BE2C (cell line): ENCODE measurements around the gene HOXD9.

Source experiments
- DNase-seq: peaks from one replicate; pipeline ENCODE4 v3.0.0-alpha.2; 2020
- H3K27me3 ChIP-seq: fragments of 250-450 bp; sonication (Bioruptor Pico); 2 replicates; pipeline ENCODE4 v1.5.1; 2020; ENCODE audit warnings: mild to moderate bottlenecking
- H3K36me3 ChIP-seq: fragments of 250-450 bp; sonication (Bioruptor Pico); 2 replicates; pipeline ENCODE4 v1.5.1; 2020; ENCODE audit warnings: mild to moderate bottlenecking
- H3K4me1 ChIP-seq: fragments of 250-450 bp; sonication (Bioruptor Pico); 2 replicates; pipeline ENCODE4 v1.5.1; 2020
- H3K4me3 ChIP-seq: 2 replicates; pipeline ENCODE4 v1.5.1; 2011; ENCODE audit warnings: low read depth, low read length
- H3K9me3 ChIP-seq: fragments of 250-450 bp; sonication (Bioruptor Pico); 2 replicates; pipeline ENCODE4 v1.5.1; 2020
- TF ChIP-seq, protein P1 (sequence below): IDR thresholded peaks from 2 replicates; pipeline ENCODE4 v1.5.1; 2012; ENCODE audit warnings: mild to moderate bottlenecking, low read depth, low read length

Gene HOXD9

DNA sequence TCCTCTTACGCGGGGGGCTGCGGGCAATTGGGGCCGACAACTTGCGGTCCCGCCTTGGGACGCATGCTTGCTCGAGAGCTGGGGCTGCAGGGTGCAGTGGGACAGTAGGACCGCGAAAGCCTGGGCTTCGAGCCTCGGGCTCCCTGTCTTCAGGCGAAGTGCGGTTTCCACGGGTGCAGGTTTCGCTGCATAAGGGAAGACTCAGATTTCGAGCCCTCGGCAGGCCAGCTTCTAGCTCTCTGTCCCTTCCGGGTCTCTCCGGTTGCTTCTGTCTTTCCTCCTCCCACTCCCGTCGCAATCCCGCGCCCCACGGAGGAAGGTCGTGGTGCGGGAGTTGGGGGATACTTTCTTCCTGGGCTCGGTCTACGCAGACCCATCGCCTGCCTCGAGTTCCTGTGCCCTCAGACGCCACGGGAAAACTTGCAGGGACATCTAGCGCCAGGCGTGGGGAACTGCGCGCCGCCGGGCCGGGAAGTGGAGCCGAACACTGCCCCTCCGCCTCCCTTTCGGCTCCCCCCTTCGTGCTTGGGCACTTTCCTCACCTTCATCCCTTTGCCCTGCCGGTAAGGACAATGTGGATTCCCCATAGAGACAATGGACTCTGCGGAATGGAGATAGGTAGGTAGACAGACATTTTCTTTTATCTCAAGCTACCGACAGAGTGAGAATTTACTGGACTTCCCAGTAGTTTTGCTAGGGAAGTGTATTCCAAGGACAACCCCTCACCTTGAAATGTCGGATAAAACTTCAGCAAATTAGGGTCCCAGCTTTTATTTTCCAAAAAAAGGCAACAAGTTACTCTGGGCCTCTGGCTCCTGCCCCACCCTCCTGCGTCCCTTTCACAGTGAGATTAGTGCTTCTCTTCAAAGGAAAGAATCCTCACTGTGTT is 34.2 kb upstream of the HOXD9 start:
- TF ChIP-seq, protein P1, sequence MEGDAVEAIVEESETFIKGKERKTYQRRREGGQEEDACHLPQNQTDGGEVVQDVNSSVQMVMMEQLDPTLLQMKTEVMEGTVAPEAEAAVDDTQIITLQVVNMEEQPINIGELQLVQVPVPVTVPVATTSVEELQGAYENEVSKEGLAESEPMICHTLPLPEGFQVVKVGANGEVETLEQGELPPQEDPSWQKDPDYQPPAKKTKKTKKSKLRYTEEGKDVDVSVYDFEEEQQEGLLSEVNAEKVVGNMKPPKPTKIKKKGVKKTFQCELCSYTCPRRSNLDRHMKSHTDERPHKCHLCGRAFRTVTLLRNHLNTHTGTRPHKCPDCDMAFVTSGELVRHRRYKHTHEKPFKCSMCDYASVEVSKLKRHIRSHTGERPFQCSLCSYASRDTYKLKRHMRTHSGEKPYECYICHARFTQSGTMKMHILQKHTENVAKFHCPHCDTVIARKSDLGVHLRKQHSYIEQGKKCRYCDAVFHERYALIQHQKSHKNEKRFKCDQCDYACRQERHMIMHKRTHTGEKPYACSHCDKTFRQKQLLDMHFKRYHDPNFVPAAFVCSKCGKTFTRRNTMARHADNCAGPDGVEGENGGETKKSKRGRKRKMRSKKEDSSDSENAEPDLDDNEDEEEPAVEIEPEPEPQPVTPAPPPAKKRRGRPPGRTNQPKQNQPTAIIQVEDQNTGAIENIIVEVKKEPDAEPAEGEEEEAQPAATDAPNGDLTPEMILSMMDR = peak; percentile 57
- Histone ChIP-seq H3K4me1 (no peaks in the 10 kb centered on the region), H3K9me3 (no peaks in the 10 kb centered on the region), H3K36me3 (no peaks in the 10 kb centered on the region), H3K4me3 (peak overlapping the region; percentile 52), H3K27me3 (peaks cover 96% of the 10 kb centered on the region)
- peak; percentile 57 for DNase-seq

DNA sequence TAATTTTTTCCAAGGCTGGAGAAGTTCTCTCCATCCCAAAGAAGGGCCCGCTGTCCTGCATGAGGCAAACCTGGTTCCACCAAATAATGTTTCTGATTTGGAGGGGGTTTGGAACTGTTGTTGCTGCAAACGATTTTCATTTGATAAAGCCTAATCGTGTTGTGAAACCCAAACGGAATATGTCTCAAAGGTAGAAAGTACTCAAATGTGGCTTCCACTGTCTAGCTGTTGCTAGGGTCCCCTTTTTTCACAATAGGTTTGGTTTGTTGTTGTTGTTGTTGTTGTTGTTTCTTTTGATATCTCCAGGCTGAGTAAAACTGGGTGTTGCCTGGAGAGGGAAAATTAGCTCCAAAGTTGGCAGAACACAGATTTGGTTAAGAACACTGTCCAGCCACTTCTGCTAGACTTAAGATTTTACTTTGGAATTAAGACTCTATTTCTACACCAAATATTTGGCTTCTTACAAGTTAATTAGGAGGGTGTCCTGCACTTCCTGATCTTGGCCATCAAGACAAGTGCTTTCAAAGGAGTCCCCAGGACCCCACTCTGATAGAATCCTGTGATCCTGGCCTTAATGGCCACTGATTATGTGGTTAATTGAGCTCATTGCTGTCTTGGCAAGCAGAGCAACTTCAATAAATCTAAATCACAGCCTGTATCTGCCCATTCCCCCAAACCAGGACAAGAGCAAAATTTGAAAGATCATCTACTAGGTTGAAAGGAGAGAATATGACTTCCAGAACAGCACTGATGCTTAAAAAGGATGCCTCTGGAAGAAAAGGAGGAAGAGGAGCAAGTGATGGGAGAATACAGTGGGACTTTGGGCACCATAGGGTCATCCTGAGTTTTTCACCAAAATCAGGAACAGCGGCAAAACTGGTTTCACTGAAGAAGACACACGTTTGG is 33.3 kb upstream of the HOXD9 start:
- H3K9me3 ChIP-seq = no peaks in the 10 kb centered on the region
- H3K4me3 ChIP-seq = no peak overlapping the region
- H3K4me1 ChIP-seq = no peaks in the 10 kb centered on the region
- TF ChIP-seq, protein P1 = no peak
- H3K27me3 ChIP-seq = peaks cover 96% of the 10 kb centered on the region
- DNase-seq = no peak
- H3K36me3 ChIP-seq = no peaks in the 10 kb centered on the region

DNA sequence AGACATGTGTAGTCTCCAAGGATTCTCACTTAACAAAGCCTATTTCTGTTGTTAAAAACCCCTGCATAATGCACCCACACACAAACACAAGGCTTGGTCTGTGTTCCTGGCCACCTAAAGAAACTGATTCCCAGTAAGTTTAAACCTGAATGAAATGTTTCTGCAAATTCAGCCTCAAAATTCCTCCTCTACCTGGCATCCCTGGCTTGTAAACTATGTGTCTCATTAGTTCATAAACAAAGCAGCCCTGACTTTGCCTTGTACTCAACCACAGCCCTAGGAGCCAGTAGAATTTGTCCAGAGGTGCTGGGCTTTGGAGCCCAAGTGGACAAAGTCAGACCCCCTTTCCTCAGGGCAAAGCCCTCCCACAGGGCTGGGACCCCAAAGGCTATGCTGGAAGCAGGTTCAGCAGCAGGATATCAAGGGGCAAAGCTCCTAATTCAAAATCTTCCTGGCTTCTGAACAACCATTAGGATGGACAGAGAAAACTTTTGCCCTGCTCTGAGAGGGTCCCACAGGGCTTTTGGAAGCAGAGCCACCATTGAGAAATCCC is 32.6 kb upstream of the HOXD9 start:
- Histone ChIP-seq H3K4me3 (no peak overlapping the region), H3K27me3 (peaks cover 98% of the 10 kb centered on the region)
- TF ChIP-seq, protein P1 = no peak

DNA sequence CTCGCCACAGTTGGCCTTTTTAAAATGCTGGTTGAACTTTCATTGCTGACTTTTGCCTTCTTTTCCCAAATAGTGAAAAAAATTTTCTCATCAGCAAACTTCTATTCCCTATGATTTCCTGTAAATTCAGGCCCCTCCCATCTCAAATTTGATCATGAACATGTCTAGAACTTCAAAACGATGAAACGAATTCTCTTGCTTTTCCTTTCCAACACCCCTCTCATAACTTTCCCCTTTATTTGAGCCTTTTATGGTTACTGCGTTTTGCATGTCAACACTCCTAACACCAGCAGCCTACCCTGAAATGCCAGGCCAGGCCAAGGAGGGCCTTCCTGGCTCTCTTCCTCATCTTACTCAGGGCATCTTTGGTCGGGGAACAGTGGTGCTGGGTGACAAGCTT is 31.7 kb upstream of the HOXD9 start:
- no peaks in the 10 kb centered on the region for H3K36me3 ChIP-seq
- TF ChIP-seq, protein P1 = no peak
- H3K4me1 ChIP-seq = peaks cover 3% of the 10 kb centered on the region; the same call in 1 of the 2 replicates
- peaks cover 96% of the 10 kb centered on the region for H3K27me3 ChIP-seq
- H3K9me3 ChIP-seq = no peaks in the 10 kb centered on the region
- H3K4me3 ChIP-seq = no peak overlapping the region
- no peak for DNase-seq

More for the DNA sequence above, 32.6 kb upstream of the HOXD9 start:
- H3K4me1 ChIP-seq = peaks cover under 1% of the 10 kb centered on the region; the same call in 1 of the 2 replicates
- no peak for DNase-seq
- H3K9me3 ChIP-seq = no peaks in the 10 kb centered on the region
- H3K36me3 ChIP-seq = no peaks in the 10 kb centered on the region

DNA sequence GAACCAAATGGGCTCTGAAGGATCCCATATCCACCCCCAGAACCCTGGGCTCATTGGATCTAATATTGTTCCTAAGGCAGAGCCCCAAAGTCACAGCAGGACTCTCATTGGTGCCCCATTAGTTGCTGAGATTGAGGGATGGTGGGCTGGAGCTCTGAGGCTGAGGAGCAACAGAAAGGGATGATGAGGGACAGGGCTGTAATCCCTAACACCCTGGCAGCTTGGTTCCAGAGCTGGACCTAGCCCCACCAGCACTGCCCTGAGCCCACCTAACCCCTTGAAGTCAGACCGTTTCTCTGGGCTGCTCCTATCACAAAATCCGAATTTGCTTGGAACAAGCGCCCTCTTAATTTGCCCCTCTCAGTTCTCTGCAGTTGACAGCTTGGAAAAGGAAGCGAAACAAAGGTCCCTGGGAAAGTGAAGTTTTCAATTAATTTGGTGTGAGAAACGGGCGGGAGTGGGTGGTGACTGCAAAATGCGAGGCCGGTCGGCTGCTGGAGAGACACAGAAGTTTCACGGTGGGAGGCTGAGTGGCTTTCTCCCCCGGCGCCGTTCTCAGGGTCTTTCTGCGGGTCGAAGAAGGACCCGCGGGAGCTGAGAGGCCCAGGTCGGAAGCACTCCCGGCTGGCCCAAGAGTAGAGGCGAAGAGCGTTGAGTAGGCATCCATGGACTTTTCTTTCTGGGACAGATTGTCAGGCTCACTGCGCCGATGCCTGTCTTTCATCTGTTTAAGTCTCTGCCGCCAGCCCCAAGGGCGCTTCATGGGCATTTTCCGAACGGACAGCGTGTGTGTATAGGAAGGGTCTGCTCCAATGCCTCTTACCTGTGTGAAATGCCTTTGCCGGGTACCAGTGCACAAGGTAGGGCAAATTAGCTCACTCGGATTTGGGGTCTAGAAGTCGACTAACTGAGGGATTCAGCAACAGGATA is 30.9 kb upstream of the HOXD9 start:
- peak overlapping the region; percentile 24 for H3K4me3 ChIP-seq

More for the DNA sequence above, 30.9 kb upstream of the HOXD9 start:
- Histone ChIP-seq H3K27me3 (peaks cover 96% of the 10 kb centered on the region), H3K4me1 (peaks cover 3% of the 10 kb centered on the region; the same call in 1 of the 2 replicates), H3K9me3 (no peaks in the 10 kb centered on the region), H3K36me3 (no peaks in the 10 kb centered on the region)
- TF ChIP-seq, protein P1 = no peak
- no peak for DNase-seq
